ENCODE data around the gene VWA3B.

DNA sequence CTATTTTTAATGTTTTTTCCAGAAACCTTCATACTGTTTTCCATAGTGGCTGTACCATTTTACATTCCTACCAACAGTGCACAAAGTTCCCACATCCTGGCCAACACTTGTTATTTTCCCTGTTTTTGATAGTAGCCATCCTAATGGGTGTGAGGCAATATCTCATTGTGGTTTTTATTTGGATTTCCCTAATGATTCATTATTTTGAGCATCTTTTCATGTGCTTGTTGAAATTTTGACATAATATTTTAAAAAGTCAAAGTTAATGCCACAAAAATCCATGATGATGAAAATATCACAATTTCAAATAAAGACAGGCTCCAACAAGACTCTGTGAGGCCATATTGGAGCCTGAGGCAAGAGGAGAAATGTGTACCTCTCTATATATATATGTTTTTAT lies 50.2 kb downstream of the VWA3B start:
- TF ChIP-seq, protein P1, sequence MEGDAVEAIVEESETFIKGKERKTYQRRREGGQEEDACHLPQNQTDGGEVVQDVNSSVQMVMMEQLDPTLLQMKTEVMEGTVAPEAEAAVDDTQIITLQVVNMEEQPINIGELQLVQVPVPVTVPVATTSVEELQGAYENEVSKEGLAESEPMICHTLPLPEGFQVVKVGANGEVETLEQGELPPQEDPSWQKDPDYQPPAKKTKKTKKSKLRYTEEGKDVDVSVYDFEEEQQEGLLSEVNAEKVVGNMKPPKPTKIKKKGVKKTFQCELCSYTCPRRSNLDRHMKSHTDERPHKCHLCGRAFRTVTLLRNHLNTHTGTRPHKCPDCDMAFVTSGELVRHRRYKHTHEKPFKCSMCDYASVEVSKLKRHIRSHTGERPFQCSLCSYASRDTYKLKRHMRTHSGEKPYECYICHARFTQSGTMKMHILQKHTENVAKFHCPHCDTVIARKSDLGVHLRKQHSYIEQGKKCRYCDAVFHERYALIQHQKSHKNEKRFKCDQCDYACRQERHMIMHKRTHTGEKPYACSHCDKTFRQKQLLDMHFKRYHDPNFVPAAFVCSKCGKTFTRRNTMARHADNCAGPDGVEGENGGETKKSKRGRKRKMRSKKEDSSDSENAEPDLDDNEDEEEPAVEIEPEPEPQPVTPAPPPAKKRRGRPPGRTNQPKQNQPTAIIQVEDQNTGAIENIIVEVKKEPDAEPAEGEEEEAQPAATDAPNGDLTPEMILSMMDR (IDR thresholded peaks at IDR 0.05; ENCODE audit: poor library complexity) = no peak
- no peak for TF ChIP-seq EZH2 (IDR thresholded peaks at IDR 0.05; ENCODE audit: borderline replicate concordance)
